Measurements from ENCODE around the gene RARB.

GRCh38 chr3:25503898-25504301, 75.8 kb downstream of the RARB start:
- TF ChIP-seq CTCF (conservative IDR thresholded peaks at IDR 0.05 in 1 of 2, IDR thresholded peaks at IDR 0.05 in 1 of 2; ENCODE audit: low read depth in 1 of 2, low read length in 2 of 2) (no peak), EZH2 (IDR thresholded peaks at IDR 0.05; ENCODE audit: low read length, missing control alignments) (no peak)

Data from fibroblast of lung (primary cell).